Measurements from ENCODE around the gene FGF3. TPM values are rescaled to one million over a fixed set of nuclear protein-coding genes. Genes with fewer than 3 reads are reported as not detected.

Gene FGF3
- total RNA-seq, 1 donor from 2014 or later, result not detected

- Histone ChIP-seq H3K36me3 (ENCODE audit: insufficient read depth, low read length) (no peaks in the 10 kb centered on the region), H3K27ac (ENCODE audit: low read depth, low read length) (no peak overlapping the region), H4K20me1 (ENCODE audit: insufficient read depth, low read length) (no peaks in the 10 kb centered on the region), H3K4me1 (ENCODE audit: insufficient read depth, low read length) (no peaks in the 10 kb centered on the region), H3K4me3 (ENCODE audit: insufficient read depth, low read depth, low read length) (no peak overlapping the region), H3K9me3 (ENCODE audit: insufficient read depth, low read depth, low read length) (no peaks in the 10 kb centered on the region), H3K4me2 (ENCODE audit: low read length) (no peak overlapping the region), H2AFZ (ENCODE audit: low read depth, low read length) (no peak overlapping the region), H3K79me2 (ENCODE audit: insufficient read depth, low read length) (no peaks in the 10 kb centered on the region), H3K9ac (ENCODE audit: low read length) (no peak overlapping the region), H3K27me3 (ENCODE audit: insufficient read depth, low read length) (peaks cover 31% of the 10 kb centered on the region)
- H3K36me3 Mint-ChIP-seq (ENCODE audit: low read depth, unreplicated experiment), result no peaks in the 10 kb centered on the region
- no peaks in the 10 kb centered on the region for H3K4me1 Mint-ChIP-seq (ENCODE audit: low read depth, unreplicated experiment)
- H3K27me3 Mint-ChIP-seq (ENCODE audit: low read depth, unreplicated experiment), result peaks cover 63% of the 10 kb centered on the region
- DNase-seq (ENCODE audit: low read depth) (no peak), FAIRE-seq (no peak)
- TF ChIP-seq CTCF (IDR thresholded peaks at IDR 0.05; ENCODE audit: insufficient read depth, low read depth, low read length) (no peak), EZH2 (IDR thresholded peaks at IDR 0.05; ENCODE audit: insufficient read depth, low read length) (no peak)
- no peak overlapping the region for H3K4me3 Mint-ChIP-seq (ENCODE audit: unreplicated experiment)
- no peak overlapping the region for H3K27ac Mint-ChIP-seq (ENCODE audit: unreplicated experiment)
- H3K9me3 Mint-ChIP-seq (ENCODE audit: unreplicated experiment), result peaks cover 2% of the 10 kb centered on the region
These were observed 40.8 kb downstream of the FGF3 start for GRCh38 chr11:69778373-69778772.

GRCh38 chr11:69775163-69775755 is 44.0 kb downstream of the FGF3 start, which contains the start of gene FGF4:
Gene FGF4 (minus strand): TSS chr11:69775341. CDS start chr11:69775084, 257 bp downstream.
- H3K9me3 Mint-ChIP-seq (ENCODE audit: unreplicated experiment), result no peaks in the 10 kb centered on the region
- no peaks in the 10 kb centered on the region for H3K36me3 ChIP-seq (ENCODE audit: insufficient read depth, low read length)
- no peaks in the 10 kb centered on the region for H3K9me3 ChIP-seq (ENCODE audit: insufficient read depth, low read depth, low read length)
- H3K9ac ChIP-seq (ENCODE audit: low read length), result no peak within 1 kb of the TSS
- TF ChIP-seq CTCF (IDR thresholded peaks at IDR 0.05; ENCODE audit: insufficient read depth, low read depth, low read length) (no peak), EZH2 (IDR thresholded peaks at IDR 0.05; ENCODE audit: insufficient read depth, low read length) (no peak)
- H3K4me1 ChIP-seq (ENCODE audit: insufficient read depth, low read length), result no peaks in the 10 kb centered on the region
- DNase-seq (ENCODE audit: low read depth) (no peak), FAIRE-seq (no peak)
- no peaks in the 10 kb centered on the region for H4K20me1 ChIP-seq (ENCODE audit: insufficient read depth, low read length)
- no peak within 1 kb of the TSS for H3K4me3 Mint-ChIP-seq (ENCODE audit: unreplicated experiment)
- H2AFZ ChIP-seq (ENCODE audit: low read depth, low read length), result no peak within 1 kb of the TSS
- H3K27me3 Mint-ChIP-seq (ENCODE audit: low read depth, unreplicated experiment), result peaks cover 67% of the 10 kb centered on the region
- no peak within 1 kb of the TSS for H3K4me3 ChIP-seq (ENCODE audit: insufficient read depth, low read depth, low read length)
- no peaks in the 10 kb centered on the region for H3K4me1 Mint-ChIP-seq (ENCODE audit: low read depth, unreplicated experiment)
- H3K36me3 Mint-ChIP-seq (ENCODE audit: low read depth, unreplicated experiment), result no peaks in the 10 kb centered on the region
- no peak within 1 kb of the TSS for H3K4me2 ChIP-seq (ENCODE audit: low read length)
- H3K27ac Mint-ChIP-seq (ENCODE audit: unreplicated experiment), result no peak within 1 kb of the TSS
- no peak within 1 kb of the TSS for H3K27ac ChIP-seq (ENCODE audit: low read depth, low read length)
- H3K27me3 ChIP-seq (ENCODE audit: insufficient read depth, low read length), result peaks cover 55% of the 10 kb centered on the region
- H3K79me2 ChIP-seq (ENCODE audit: insufficient read depth, low read length), result no peaks in the 10 kb centered on the region

Measured in astrocyte (in vitro differentiated cells and primary cell).